ENCODE results near the gene PRRG1.

Gene PRRG1

DNA sequence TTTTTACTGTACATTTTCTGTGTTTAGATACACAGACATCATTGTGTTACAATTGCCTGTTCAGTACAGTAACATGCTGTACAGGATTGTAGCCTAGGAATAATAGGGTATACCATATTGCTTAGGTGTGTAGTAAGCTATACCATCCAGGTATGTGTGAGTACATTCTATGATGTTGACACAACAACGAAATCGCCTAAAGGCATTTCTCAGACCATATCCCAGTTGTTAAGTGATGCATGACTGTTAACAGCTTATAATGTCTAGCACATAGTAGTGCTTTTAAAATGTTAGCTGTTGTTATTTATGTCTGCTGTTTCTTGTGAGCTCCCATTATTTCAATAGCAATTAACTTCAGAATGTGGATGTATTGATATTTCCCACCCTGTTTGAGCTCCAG is 4.5 kb downstream of the PRRG1 start:
- DNase-seq (ENCODE audit: low read depth) = no peak
- no peak overlapping the region for H3K4me3 ChIP-seq (ENCODE audit: low read depth, low read length)
- TF ChIP-seq, protein P1, sequence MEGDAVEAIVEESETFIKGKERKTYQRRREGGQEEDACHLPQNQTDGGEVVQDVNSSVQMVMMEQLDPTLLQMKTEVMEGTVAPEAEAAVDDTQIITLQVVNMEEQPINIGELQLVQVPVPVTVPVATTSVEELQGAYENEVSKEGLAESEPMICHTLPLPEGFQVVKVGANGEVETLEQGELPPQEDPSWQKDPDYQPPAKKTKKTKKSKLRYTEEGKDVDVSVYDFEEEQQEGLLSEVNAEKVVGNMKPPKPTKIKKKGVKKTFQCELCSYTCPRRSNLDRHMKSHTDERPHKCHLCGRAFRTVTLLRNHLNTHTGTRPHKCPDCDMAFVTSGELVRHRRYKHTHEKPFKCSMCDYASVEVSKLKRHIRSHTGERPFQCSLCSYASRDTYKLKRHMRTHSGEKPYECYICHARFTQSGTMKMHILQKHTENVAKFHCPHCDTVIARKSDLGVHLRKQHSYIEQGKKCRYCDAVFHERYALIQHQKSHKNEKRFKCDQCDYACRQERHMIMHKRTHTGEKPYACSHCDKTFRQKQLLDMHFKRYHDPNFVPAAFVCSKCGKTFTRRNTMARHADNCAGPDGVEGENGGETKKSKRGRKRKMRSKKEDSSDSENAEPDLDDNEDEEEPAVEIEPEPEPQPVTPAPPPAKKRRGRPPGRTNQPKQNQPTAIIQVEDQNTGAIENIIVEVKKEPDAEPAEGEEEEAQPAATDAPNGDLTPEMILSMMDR (conservative IDR thresholded peaks at IDR 0.05; ENCODE audit: low read depth, low read length) = no peak

DNA sequence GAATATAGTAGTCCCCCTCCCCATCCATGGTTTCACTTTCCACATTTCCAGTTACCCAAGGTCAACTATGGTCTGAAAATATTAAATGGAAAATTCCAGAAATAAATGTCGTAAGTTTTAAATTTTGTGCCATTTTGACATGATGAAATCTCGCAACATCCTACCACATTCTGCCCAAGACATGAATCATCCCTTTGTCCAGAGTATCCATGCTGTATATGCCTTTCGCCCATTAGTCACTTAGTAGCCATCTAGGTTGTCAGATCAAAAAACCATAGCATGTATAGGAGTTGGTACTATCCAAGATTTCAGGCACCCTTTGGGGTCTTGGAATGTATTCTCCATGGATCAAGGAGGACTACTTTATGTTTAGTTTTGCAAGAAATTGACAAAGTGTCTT is 8.3 kb downstream of the PRRG1 start:
- no peak overlapping the region for H3K4me3 ChIP-seq (ENCODE audit: low read depth, low read length)
- DNase-seq (ENCODE audit: low read depth) = no peak
- TF ChIP-seq, protein P1 (conservative IDR thresholded peaks at IDR 0.05; ENCODE audit: low read depth, low read length) = no peak

DNA sequence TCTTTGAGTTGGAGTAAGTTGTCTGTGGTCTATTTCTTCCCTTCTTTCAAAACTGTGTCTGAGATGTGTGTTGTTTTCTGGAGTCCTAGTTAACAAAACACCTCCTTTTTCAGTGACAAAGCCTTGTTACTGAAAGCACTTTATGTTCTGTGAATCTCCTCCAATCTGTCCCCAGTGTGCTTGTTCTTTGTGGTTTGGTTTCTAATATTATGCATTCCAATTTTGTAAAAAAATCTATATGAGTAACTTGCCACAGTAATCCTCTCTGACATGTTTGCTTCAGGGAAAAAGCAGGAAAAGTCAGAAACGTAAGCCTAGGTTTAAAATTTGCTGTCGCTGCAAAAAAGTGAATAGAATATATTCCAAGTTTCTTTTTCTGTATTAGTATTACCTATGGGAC is 12.4 kb downstream of the PRRG1 start:
- no peak overlapping the region for H3K4me3 ChIP-seq (ENCODE audit: low read depth, low read length)
- peak; percentile 49 for DNase-seq (ENCODE audit: low read depth)
- TF ChIP-seq, protein P1 (conservative IDR thresholded peaks at IDR 0.05; ENCODE audit: low read depth, low read length) = no peak

DNA sequence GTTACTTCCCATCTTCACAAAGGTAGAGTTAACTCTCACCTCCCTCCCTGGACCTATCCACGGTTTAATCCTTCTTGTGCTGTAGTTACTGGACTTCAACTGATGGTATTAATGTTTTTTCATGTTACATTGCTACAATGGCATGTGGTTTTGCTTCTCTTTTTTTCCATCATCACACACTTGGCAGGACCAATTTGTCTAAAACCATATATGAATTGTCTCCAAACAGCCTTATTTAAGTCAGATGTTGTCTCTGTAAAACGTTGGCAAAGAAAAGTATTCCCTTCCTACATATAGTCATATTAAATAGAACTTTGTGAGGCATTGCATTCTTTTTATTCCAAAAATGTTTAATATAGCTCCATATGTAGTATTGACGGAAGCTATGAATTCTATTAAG is 15.5 kb downstream of the PRRG1 start:
- TF ChIP-seq, protein P1 (conservative IDR thresholded peaks at IDR 0.05; ENCODE audit: low read depth, low read length) = no peak
- DNase-seq (ENCODE audit: low read depth) = no peak
- no peak overlapping the region for H3K4me3 ChIP-seq (ENCODE audit: low read depth, low read length)

DNA sequence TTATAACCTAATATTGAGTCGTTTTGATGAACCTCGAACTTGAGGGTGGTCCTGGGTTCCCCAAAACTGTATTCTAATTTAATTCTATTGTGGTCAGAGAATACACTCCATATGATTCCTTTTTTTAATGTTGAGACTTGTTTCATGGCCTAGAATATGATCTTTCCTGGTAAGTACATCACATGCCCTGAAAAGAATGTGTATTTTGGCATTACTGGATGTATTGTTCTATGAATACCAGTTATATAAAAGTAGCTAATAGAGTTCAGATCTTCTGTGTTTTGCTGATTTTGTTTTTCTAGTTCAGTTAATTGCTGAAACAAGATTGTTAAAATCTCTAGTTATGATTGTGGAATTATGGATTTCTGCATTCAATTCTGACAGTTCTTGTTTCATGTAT is 18.8 kb downstream of the PRRG1 start:
- H3K4me3 ChIP-seq (ENCODE audit: low read depth, low read length) = no peak overlapping the region
- DNase-seq (ENCODE audit: low read depth) = no peak
- TF ChIP-seq, protein P1 (conservative IDR thresholded peaks at IDR 0.05; ENCODE audit: low read depth, low read length) = no peak

DNA sequence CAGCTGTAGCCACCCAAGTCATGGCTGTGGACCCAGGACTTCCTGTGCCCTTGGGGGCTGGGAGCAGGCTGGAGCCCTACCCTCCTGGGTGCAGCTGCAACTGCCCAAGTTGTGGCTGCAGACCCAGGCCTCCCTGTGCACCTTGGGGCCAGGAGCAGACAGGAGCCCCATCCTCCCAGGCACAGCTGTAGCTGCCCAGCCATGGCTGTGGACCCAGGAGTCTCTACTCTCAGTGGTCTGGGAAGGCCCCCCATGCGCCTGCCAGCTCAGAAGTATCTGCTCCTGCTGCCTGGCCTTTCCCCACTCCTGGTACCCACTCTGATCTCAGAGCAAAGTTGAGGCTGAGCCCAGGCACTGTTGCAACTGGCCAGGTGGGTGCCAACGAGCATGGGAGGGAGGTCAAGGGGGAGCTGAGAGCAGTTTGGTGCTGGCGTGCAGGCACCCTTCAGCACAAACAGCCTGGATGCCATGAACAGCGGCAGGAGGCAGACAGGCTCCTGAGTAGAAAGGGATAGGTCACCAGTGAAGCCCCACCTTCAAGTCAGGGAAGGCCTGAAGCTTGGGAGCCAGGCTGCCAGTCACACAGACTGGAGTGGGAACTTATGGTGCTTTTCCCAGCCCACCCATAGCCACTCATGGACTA is 21.5 kb downstream of the PRRG1 start:
- TF ChIP-seq, protein P1 (conservative IDR thresholded peaks at IDR 0.05; ENCODE audit: low read depth, low read length) = no peak
- no peak for DNase-seq (ENCODE audit: low read depth)

DNA sequence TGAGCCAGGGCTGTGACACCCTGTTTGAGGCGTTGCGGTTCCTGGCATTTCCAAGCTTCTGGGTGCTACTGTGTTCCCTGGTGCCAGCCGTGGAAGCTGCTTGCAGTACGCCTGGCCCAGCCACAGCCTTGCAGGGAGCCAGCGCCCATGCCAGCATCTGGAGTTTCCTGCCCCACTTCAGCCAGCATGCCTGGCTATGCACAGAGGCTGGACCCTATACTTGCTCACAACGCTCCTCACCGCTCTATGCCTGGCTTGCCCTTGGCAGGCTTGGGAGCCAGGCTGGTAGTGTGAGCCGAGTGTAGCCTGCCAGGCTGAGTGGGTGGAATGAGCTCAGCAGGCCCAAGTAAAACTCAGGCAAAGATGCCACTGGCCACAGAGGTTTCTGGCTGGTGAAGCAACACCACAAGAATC is 22.4 kb downstream of the PRRG1 start:
- no peak for DNase-seq (ENCODE audit: low read depth)
- TF ChIP-seq, protein P1 (conservative IDR thresholded peaks at IDR 0.05; ENCODE audit: low read depth, low read length) = no peak
- H3K4me3 ChIP-seq (ENCODE audit: low read depth, low read length) = no peak overlapping the region

More for the DNA sequence above, 21.5 kb downstream of the PRRG1 start:
- no peak overlapping the region for H3K4me3 ChIP-seq (ENCODE audit: low read depth, low read length)

Data from choroid plexus epithelial cell (primary cell).